ENCODE results near the gene CNOT6.
A peak's percentile ranks its signal among the peaks of the same experiment; 100 is the strongest.
"Not testable (repeated sequence)": the region's sequence is repeated elsewhere in the genome, so short reads cannot be mapped to it uniquely, and the experiment has no call there.

The CNOT6 gene

DNA sequence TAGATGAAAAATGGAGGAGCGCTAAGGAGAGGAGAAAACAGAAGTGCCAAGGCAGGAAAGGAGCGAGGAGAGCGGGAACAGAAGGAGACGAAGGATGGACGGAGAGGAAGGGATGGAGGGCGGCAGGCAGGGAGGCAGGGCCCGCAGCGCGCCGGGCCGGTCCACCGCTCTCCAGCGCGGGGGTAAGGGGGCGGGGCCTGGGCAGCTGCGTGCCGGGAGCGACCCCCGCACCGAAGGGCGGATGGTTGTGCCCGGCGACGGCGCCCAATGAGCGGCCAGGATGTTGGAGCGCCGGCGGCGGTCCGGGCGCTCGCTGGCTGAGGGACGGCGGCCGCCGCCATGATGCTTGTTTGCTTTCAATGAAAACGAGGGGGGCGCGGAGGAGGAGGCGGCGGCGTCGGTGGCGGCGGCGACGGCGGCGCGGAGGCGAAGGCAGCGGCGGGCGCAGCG lies at the start of gene CNOT6:
Gene CNOT6 (plus strand): TSS at position 320 of the 450 bp plus-strand sequence. CDS start 34,898 bp downstream, outside the sequence.
- H3K4me1 ChIP-seq (ENCODE audit: insufficient read depth, low read length): peaks cover 34% of the 10 kb centered on the region
- peak within 1 kb of the TSS; percentile 93 for H3K9ac ChIP-seq (ENCODE audit: low read depth, low read length)
- H3K27ac ChIP-seq (ENCODE audit: low read length): peak within 1 kb of the TSS; percentile 86
- TF ChIP-seq, protein P1, sequence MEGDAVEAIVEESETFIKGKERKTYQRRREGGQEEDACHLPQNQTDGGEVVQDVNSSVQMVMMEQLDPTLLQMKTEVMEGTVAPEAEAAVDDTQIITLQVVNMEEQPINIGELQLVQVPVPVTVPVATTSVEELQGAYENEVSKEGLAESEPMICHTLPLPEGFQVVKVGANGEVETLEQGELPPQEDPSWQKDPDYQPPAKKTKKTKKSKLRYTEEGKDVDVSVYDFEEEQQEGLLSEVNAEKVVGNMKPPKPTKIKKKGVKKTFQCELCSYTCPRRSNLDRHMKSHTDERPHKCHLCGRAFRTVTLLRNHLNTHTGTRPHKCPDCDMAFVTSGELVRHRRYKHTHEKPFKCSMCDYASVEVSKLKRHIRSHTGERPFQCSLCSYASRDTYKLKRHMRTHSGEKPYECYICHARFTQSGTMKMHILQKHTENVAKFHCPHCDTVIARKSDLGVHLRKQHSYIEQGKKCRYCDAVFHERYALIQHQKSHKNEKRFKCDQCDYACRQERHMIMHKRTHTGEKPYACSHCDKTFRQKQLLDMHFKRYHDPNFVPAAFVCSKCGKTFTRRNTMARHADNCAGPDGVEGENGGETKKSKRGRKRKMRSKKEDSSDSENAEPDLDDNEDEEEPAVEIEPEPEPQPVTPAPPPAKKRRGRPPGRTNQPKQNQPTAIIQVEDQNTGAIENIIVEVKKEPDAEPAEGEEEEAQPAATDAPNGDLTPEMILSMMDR (IDR thresholded peaks at IDR 0.05; ENCODE audit: borderline replicate concordance, extremely low read depth, low read length, poor library complexity, severe bottlenecking): no peak
- TF ChIP-seq EZH2 (IDR thresholded peaks at IDR 0.05; ENCODE audit: borderline replicate concordance, low read depth, low read length, severe bottlenecking): no peak
- peak; percentile 89 for ATAC-seq (ENCODE audit: insufficient read depth, low read depth)
- H3K27me3 ChIP-seq (ENCODE audit: insufficient read depth, low read length, poor library complexity): no peaks in the 10 kb centered on the region
- peaks cover 40% of the 10 kb centered on the region for H4K20me1 ChIP-seq (ENCODE audit: insufficient read depth, low read length)
- peak within 1 kb of the TSS; percentile 89 for H2AFZ ChIP-seq (ENCODE audit: low read depth, low read length)
- H3K4me2 ChIP-seq (ENCODE audit: insufficient read depth, low read length): peak within 1 kb of the TSS; percentile 94
- H3K36me3 ChIP-seq (ENCODE audit: insufficient read depth, low read length): peaks cover 43% of the 10 kb centered on the region
- DNase-seq: peak; percentile 93
- peak within 1 kb of the TSS; percentile 56 to 64; a peak in 3 of 4 replicates for H3K4me3 ChIP-seq (ENCODE audit: low read depth in 1 of 2, low read length in 2 of 2)
- peaks cover 64% of the 10 kb centered on the region for H3K79me2 ChIP-seq (ENCODE audit: insufficient read depth, low read length)
- no peaks in the 10 kb centered on the region for H3K9me3 ChIP-seq (ENCODE audit: insufficient read depth, low read length, severe bottlenecking)

DNA sequence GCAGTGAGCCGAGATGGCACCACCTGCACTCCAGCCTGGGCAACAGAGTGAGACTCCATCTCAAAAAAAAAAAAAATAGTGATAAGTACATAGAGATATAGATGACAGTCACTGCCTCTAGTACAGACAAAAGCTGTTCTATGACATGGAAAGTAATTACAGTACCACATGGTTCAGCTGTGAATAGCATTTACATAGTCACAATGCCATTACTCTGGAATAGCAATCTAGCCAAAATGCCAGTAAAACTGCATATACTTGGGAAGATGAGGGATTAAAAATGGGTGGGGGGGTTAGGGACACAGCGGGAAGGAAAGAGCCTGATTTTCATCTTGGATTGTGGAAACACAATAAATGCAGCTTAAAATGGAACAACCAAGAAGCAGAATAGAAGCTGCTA lies 39.4 kb upstream of the CNOT6 start:
- no peaks in the 10 kb centered on the region for H3K4me1 ChIP-seq (ENCODE audit: insufficient read depth, low read length)
- DNase-seq (no peak), ATAC-seq (ENCODE audit: insufficient read depth, low read depth) (no peak)
- no peak overlapping the region for H2AFZ ChIP-seq (ENCODE audit: low read depth, low read length)
- no peaks in the 10 kb centered on the region for H3K9me3 ChIP-seq (ENCODE audit: insufficient read depth, low read length, severe bottlenecking)
- H4K20me1 ChIP-seq (ENCODE audit: insufficient read depth, low read length): no peaks in the 10 kb centered on the region
- TF ChIP-seq, protein P1 (IDR thresholded peaks at IDR 0.05; ENCODE audit: borderline replicate concordance, extremely low read depth, low read length, poor library complexity, severe bottlenecking): no peak
- TF ChIP-seq EZH2 (IDR thresholded peaks at IDR 0.05; ENCODE audit: borderline replicate concordance, low read depth, low read length, severe bottlenecking): no peak
- no peaks in the 10 kb centered on the region for H3K36me3 ChIP-seq (ENCODE audit: insufficient read depth, low read length)
- no peaks in the 10 kb centered on the region for H3K27me3 ChIP-seq (ENCODE audit: insufficient read depth, low read length, poor library complexity)
- no peak overlapping the region for H3K4me3 ChIP-seq (ENCODE audit: low read depth in 1 of 2, low read length in 2 of 2)
- H3K79me2 ChIP-seq (ENCODE audit: insufficient read depth, low read length): no peaks in the 10 kb centered on the region
- no peak overlapping the region for H3K4me2 ChIP-seq (ENCODE audit: insufficient read depth, low read length)
- H3K27ac ChIP-seq (ENCODE audit: low read length): no peak overlapping the region
- no peak overlapping the region for H3K9ac ChIP-seq (ENCODE audit: low read depth, low read length)

DNA sequence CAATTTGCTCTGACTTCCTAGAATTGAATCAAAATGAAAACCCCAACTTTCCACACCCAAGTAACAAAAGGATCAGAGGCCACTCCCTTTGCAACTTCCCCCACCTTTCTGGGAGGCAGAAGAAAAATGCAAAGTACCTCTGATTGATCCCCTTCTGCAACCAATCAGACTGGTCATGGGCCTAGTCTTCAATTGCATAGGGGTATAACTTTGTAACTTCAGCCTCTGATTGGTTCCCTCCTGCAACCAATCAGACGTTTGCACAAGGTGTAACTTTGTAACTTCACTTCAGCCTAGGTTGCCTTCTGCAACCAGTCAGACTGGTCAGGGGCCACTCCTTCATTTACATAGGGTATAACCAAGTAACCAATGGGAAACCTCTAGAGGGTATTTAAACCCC lies 38.3 kb upstream of the CNOT6 start:
- Histone ChIP-seq H3K79me2 (ENCODE audit: insufficient read depth, low read length) (no peaks in the 10 kb centered on the region), H3K9ac (ENCODE audit: low read depth, low read length) (no peak overlapping the region), H3K9me3 (ENCODE audit: insufficient read depth, low read length, severe bottlenecking) (no peaks in the 10 kb centered on the region), H3K4me3 (ENCODE audit: low read depth in 1 of 2, low read length in 2 of 2) (no peak overlapping the region), H4K20me1 (ENCODE audit: insufficient read depth, low read length) (no peaks in the 10 kb centered on the region), H3K36me3 (ENCODE audit: insufficient read depth, low read length) (no peaks in the 10 kb centered on the region), H2AFZ (ENCODE audit: low read depth, low read length) (no peak overlapping the region), H3K4me1 (ENCODE audit: insufficient read depth, low read length) (no peaks in the 10 kb centered on the region), H3K4me2 (ENCODE audit: insufficient read depth, low read length) (no peak overlapping the region), H3K27me3 (ENCODE audit: insufficient read depth, low read length, poor library complexity) (no peaks in the 10 kb centered on the region), H3K27ac (ENCODE audit: low read length) (no peak overlapping the region)
- TF ChIP-seq, protein P1 (IDR thresholded peaks at IDR 0.05; ENCODE audit: borderline replicate concordance, extremely low read depth, low read length, poor library complexity, severe bottlenecking): no peak
- no peak for TF ChIP-seq EZH2 (IDR thresholded peaks at IDR 0.05; ENCODE audit: borderline replicate concordance, low read depth, low read length, severe bottlenecking)
- ATAC-seq (ENCODE audit: insufficient read depth, low read depth) (no peak), DNase-seq (no peak)

DNA sequence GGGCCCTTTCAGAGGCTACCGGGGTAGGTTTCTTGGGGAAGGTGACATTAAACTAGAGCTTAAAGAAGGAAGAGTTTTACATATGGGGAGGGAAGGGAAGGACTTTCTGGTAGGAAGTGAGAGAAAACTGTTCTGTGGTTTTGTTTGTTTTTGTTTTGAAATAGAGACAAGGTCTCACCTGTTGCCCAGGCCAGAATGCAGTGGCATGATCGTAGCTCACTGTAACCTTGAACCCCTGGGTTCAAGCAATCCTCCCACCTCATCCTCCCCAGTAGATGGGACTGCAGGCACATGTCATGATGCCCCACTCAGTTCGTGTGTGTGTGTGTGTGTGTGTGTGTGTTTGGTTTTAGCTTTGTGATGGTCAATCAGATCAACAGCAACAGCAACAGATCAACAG lies 37.4 kb upstream of the CNOT6 start:
- H3K4me3 ChIP-seq (ENCODE audit: low read depth in 1 of 2, low read length in 2 of 2): no peak overlapping the region
- no peak overlapping the region for H3K9ac ChIP-seq (ENCODE audit: low read depth, low read length)
- no peaks in the 10 kb centered on the region for H3K9me3 ChIP-seq (ENCODE audit: insufficient read depth, low read length, severe bottlenecking)
- ATAC-seq (ENCODE audit: insufficient read depth, low read depth): no peak
- no peaks in the 10 kb centered on the region for H3K27me3 ChIP-seq (ENCODE audit: insufficient read depth, low read length, poor library complexity)
- no peak for DNase-seq
- H3K79me2 ChIP-seq (ENCODE audit: insufficient read depth, low read length): no peaks in the 10 kb centered on the region
- TF ChIP-seq EZH2 (IDR thresholded peaks at IDR 0.05; ENCODE audit: borderline replicate concordance, low read depth, low read length, severe bottlenecking): no peak
- TF ChIP-seq, protein P1 (IDR thresholded peaks at IDR 0.05; ENCODE audit: borderline replicate concordance, extremely low read depth, low read length, poor library complexity, severe bottlenecking): no peak
- H3K4me2 ChIP-seq (ENCODE audit: insufficient read depth, low read length): no peak overlapping the region
- H3K4me1 ChIP-seq (ENCODE audit: insufficient read depth, low read length): no peaks in the 10 kb centered on the region
- no peak overlapping the region for H2AFZ ChIP-seq (ENCODE audit: low read depth, low read length)
- no peaks in the 10 kb centered on the region for H4K20me1 ChIP-seq (ENCODE audit: insufficient read depth, low read length)
- no peak overlapping the region for H3K27ac ChIP-seq (ENCODE audit: low read length)
- no peaks in the 10 kb centered on the region for H3K36me3 ChIP-seq (ENCODE audit: insufficient read depth, low read length)

DNA sequence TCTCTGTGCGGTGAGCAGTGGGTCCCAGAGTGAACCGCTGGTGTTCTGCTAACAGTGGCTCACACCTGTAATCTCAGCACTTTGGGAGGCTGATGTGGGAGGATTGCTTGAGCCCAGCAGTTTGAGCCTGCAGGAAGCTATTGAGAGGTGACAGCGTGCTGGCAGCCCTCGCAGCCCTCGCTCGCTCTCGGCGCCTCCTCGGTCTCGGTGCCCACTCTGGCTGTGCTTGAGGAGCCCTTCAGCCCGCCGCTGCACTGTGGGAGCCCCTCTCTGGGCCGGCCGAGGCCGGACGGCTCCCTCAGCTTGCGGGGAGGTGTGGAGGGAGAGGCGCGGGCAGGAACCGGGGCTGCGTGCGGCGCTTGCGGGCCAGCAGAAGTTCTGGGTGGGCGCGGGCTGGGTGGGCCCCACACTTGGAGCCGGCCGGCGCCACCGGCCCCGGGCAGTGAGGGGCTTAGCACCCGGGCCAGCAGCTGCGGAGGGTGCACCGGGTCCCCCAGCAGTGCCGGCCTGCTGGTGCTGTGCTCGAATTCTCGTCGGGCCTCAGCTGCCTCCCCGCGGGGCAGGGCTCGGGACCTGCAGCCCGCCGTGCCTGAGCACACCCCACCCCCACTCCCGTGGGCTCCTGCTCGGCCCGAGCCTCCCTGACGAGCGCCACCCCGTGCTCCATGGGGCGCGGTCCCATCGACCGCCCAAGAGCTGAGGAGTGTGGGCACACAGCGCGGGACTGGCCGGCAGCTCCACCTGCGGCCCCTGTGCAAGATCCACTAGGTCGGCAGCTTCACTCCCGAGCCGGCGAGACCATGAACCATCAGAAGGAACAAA lies 35.1 kb upstream of the CNOT6 start:
- not testable (repeated sequence) for H3K9ac ChIP-seq (ENCODE audit: low read depth, low read length); H3K4me1 ChIP-seq (ENCODE audit: insufficient read depth, low read length); H3K79me2 ChIP-seq (ENCODE audit: insufficient read depth, low read length); H3K4me3 ChIP-seq (ENCODE audit: low read depth in 1 of 2, low read length in 2 of 2); ATAC-seq (ENCODE audit: insufficient read depth, low read depth); H3K36me3 ChIP-seq (ENCODE audit: insufficient read depth, low read length); DNase-seq; H3K4me2 ChIP-seq (ENCODE audit: insufficient read depth, low read length); H4K20me1 ChIP-seq (ENCODE audit: insufficient read depth, low read length); H3K27me3 ChIP-seq (ENCODE audit: insufficient read depth, low read length, poor library complexity); H3K9me3 ChIP-seq (ENCODE audit: insufficient read depth, low read length, severe bottlenecking); H2AFZ ChIP-seq (ENCODE audit: low read depth, low read length); H3K27ac ChIP-seq (ENCODE audit: low read length)
